A673 (cell line): ENCODE results near the gene ADAMTSL2. TPM values are rescaled to one million over a fixed set of nuclear protein-coding genes. Genes with fewer than 3 reads are reported as not detected.

ENCODE experiments used
- BruUV-seq: library from RNA; stranded (reverse); fragments of 400-500 nt; replicated peaks from 2 replicates; lab custom pipeline; 2021; lab: Mats Ljungman, UMichigan
- CTCF ChIA-PET: fragments of 300-600 bp; sonication (Branson Sonifier 250); formaldehyde crosslinking; loops from one replicate; lab custom pipeline; 2022; ENCODE audit warnings: antibody characterized with exemption; lab: Charles Lee
- POLR2A ChIA-PET: fragments of 300-600 bp; sonication (Branson Sonifier 250); formaldehyde crosslinking; loops from one replicate; lab custom pipeline; 2022; ENCODE audit warnings: antibody characterized with exemption; ENCODE audit not compliant: low non-redundant PET; lab: Charles Lee
- DNase-seq: peaks from one replicate; pipeline ENCODE4 v3.0.0-alpha.2; 2015; ENCODE audit warnings: low spot score
- H3K27ac ChIP-seq: fragments of 200-600 bp; sonication (generic); 2 replicates; pipeline ENCODE4 v1.5.1; 2016; ENCODE audit warnings: mixed run types, low read depth, mild to moderate bottlenecking, mixed read lengths, antibody characterized with exemption, low read length; ENCODE audit not compliant: poor library complexity, severe bottlenecking
- H3K27me3 ChIP-seq: fragments of 200-600 bp; sonication (generic); replicated peaks from 2 replicates; pipeline ENCODE4 v1.6.1; 2017; ENCODE audit warnings: mixed run types, low read depth, mild to moderate bottlenecking, mixed read lengths, antibody characterized with exemption, low read length; ENCODE audit not compliant: insufficient read depth, poor library complexity
- H3K36me3 ChIP-seq: fragments of 200-600 bp; sonication (generic); 2 replicates; pipeline ENCODE4 v1.6.1; 2016; ENCODE audit warnings: mixed run types, mild to moderate bottlenecking, mixed read lengths, antibody characterized with exemption, low read length; ENCODE audit not compliant: insufficient read depth, poor library complexity, severe bottlenecking
- H3K4me1 ChIP-seq: fragments of 200-600 bp; sonication (generic); 2 replicates; pipeline ENCODE4 v1.6.1; 2017; ENCODE audit warnings: mixed run types, mild to moderate bottlenecking, mixed read lengths, antibody characterized with exemption, low read length; ENCODE audit not compliant: insufficient read depth, poor library complexity, severe bottlenecking
- H3K4me3 ChIP-seq: fragments of 200-600 bp; sonication (generic); 2 replicates; pipeline ENCODE4 v1.5.1; 2016; ENCODE audit warnings: low read depth, mixed run types, mild to moderate bottlenecking, mixed read lengths, low read length; ENCODE audit not compliant: poor library complexity, severe bottlenecking
- H3K9me3 ChIP-seq: fragments of 200-600 bp; sonication (generic); 2 replicates; pipeline ENCODE4 v1.6.1; 2016; ENCODE audit warnings: mixed run types, low read depth, mild to moderate bottlenecking, mixed read lengths, antibody characterized with exemption, low read length; ENCODE audit not compliant: poor library complexity, severe bottlenecking
- EZH2 ChIP-seq: fragments of 200-600 bp; sonication (generic); IDR thresholded peaks from 2 replicates; pipeline ENCODE4 v1.6.1; 2017; ENCODE audit warnings: borderline replicate concordance, low read depth, mild to moderate bottlenecking, mixed read lengths, antibody characterized with exemption, low read length; ENCODE audit not compliant: poor library complexity, severe bottlenecking
- intact Hi-C: fragments of 100-400 bp; cut with micrococcal nuclease; formaldehyde crosslinking; loops from one replicate; pipeline ENCODE4 v1.10.0; 2022; ENCODE audit not compliant: unreplicated experiment
- total RNA-seq: library from RNA; stranded (reverse); gene quantifications from 2 replicates; pipeline ENCODE4 v1.2.3, GENCODE V29; 2021
- TF ChIP-seq, protein P1 (sequence below): fragments of 300-800, 200-600 bp; sonication (generic); conservative IDR thresholded peaks from 2 replicates; pipeline ENCODE4 v1.5.1; 2017; ENCODE audit warnings: low read depth, mild to moderate bottlenecking, antibody characterized with exemption, low read length, moderate library complexity, mixed read lengths

Gene ADAMTSL2
- total RNA-seq, 1 experiment from 2014 or later: 0.06 TPM

DNA sequence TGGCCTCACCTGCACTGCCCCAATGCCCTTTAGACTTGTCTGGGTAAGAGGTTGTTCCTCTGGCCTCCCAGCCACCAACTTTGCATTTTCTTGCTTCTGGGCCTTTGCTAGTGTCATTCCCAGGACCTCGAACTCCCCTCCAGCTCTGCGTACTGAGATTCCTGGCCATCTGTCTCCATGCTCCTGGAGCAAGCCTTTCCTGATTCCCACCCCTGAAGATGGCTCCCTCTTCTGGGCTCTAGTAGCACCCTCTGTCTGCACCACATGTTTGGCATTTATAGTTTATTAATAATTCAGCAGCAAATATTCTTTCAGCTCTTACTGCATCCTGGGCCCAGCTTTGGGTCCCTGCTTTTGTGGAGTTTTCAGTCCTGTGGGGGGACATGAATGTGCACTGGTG, 59.8 kb downstream of the ADAMTSL2 start:
- H3K36me3 ChIP-seq: no peaks in the 10 kb centered on the region
- intact Hi-C loops: no loop called here
- no peaks in the 10 kb centered on the region for H3K4me1 ChIP-seq
- H3K9me3 ChIP-seq: peaks cover 19% of the 10 kb centered on the region
- DNase-seq: no peak
- TF ChIP-seq, protein P1, sequence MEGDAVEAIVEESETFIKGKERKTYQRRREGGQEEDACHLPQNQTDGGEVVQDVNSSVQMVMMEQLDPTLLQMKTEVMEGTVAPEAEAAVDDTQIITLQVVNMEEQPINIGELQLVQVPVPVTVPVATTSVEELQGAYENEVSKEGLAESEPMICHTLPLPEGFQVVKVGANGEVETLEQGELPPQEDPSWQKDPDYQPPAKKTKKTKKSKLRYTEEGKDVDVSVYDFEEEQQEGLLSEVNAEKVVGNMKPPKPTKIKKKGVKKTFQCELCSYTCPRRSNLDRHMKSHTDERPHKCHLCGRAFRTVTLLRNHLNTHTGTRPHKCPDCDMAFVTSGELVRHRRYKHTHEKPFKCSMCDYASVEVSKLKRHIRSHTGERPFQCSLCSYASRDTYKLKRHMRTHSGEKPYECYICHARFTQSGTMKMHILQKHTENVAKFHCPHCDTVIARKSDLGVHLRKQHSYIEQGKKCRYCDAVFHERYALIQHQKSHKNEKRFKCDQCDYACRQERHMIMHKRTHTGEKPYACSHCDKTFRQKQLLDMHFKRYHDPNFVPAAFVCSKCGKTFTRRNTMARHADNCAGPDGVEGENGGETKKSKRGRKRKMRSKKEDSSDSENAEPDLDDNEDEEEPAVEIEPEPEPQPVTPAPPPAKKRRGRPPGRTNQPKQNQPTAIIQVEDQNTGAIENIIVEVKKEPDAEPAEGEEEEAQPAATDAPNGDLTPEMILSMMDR: no peak
- TF ChIP-seq EZH2: no peak
- ChIA-PET POLR2A (no interaction called here), CTCF (no interaction called here)
- H3K4me3 ChIP-seq: no peak overlapping the region
- BruUV-seq: no TSS peak
- no peak overlapping the region for H3K27ac ChIP-seq
- H3K27me3 ChIP-seq: no peaks in the 10 kb centered on the region

DNA sequence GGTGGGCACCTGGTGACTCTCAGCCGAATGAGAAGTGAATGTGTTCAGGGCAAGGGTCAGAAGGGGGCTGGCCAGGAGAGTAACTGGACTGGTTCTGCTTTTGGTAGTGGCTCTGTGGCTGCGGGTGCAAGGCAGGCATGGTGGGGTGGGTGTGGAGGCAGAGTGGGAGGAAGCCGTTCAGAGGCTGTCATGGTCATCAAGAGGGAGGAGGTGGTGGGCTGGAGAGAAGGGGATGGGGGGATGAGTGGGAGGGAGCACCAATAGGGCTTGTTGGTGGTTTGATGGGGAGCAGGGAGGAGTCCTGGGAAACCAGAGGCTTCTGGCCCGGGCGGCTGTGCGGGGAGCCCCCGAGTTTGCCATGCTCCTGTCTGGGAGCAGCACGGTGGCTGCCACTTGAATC, 61.4 kb downstream of the ADAMTSL2 start:
- Histone ChIP-seq H3K27me3 (no peaks in the 10 kb centered on the region), H3K27ac (no peak overlapping the region), H3K36me3 (no peaks in the 10 kb centered on the region), H3K4me3 (no peak overlapping the region), H3K4me1 (no peaks in the 10 kb centered on the region), H3K9me3 (peaks cover 19% of the 10 kb centered on the region)
- intact Hi-C loops: no loop called here
- DNase-seq: no peak
- ChIA-PET POLR2A (no interaction called here), CTCF (no interaction called here)
- BruUV-seq: no TSS peak
- TF ChIP-seq, protein P1: no peak
- TF ChIP-seq EZH2: no peak

DNA sequence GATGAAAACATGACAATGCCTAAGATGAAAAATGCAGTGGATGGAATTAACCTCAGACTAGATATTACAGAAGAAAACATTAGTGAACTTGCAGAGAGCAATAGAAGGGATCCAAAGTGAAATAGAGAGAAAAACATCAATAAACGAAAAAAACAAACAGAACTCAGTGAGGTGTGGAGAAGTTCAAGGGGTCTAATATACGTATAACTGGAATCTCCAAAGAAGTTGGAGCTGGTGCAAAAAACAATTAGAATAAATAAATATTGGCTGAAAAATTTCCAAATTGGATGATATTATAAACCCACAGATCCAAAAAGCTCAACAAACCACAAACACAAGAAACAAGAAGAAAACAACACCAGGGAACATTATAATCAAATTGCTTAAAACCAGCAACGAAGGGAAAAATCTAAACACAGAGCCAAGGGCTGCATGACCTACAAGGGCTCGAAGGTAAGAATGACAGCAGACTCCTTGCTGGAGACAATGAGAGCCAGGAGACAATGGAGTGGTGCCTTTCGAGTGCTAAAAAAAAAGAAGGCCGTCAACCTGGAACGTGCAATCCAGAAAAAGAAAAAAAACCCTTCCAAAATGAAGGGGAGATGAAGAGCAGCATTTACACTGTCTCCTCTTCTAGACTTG, 62.9 kb downstream of the ADAMTSL2 start:
- ChIA-PET POLR2A (no interaction called here), CTCF (no interaction called here)
- Histone ChIP-seq H3K4me1 (no peaks in the 10 kb centered on the region), H3K36me3 (no peaks in the 10 kb centered on the region), H3K27me3 (no peaks in the 10 kb centered on the region), H3K4me3 (no peak overlapping the region), H3K27ac (no peak overlapping the region), H3K9me3 (peaks cover 19% of the 10 kb centered on the region)
- no peak for DNase-seq
- BruUV-seq: no TSS peak
- intact Hi-C loops: no loop called here
- no peak for TF ChIP-seq EZH2
- TF ChIP-seq, protein P1: no peak
